ENCODE measurements around the gene GFER.

- TF ChIP-seq CTCF (IDR thresholded peaks at IDR 0.05) (no peak), POLR2A (IDR thresholded peaks at IDR 0.05) (no peak)
Measured at GRCh38 chr16:1976216-1976520, 7.8 kb upstream of the GFER start.
